Activated naive CD8-positive, alpha-beta T cell (primary cell): ENCODE measurements around the gene RPL12.

Experiments
- H3K27ac Mint-ChIP-seq: one replicate; pipeline ENCODE4 v1.8.0; 2021; ENCODE audit warnings: mixed read lengths
- H3K27me3 Mint-ChIP-seq: one replicate; pipeline ENCODE4 v1.8.0; 2021; ENCODE audit warnings: mixed read lengths
- H3K36me3 Mint-ChIP-seq: one replicate; pipeline ENCODE4 v1.8.0; 2021; ENCODE audit warnings: mixed read lengths
- H3K4me1 Mint-ChIP-seq: one replicate; pipeline ENCODE4 v1.8.0; 2021; ENCODE audit warnings: low read depth, mixed read lengths
- H3K4me3 Mint-ChIP-seq: one replicate; pipeline ENCODE4 v1.8.0; 2021; ENCODE audit warnings: mild to moderate bottlenecking, mixed read lengths
- H3K9me3 Mint-ChIP-seq: one replicate; pipeline ENCODE4 v1.8.0; 2021; ENCODE audit warnings: low read depth, mixed read lengths

The RPL12 gene

DNA sequence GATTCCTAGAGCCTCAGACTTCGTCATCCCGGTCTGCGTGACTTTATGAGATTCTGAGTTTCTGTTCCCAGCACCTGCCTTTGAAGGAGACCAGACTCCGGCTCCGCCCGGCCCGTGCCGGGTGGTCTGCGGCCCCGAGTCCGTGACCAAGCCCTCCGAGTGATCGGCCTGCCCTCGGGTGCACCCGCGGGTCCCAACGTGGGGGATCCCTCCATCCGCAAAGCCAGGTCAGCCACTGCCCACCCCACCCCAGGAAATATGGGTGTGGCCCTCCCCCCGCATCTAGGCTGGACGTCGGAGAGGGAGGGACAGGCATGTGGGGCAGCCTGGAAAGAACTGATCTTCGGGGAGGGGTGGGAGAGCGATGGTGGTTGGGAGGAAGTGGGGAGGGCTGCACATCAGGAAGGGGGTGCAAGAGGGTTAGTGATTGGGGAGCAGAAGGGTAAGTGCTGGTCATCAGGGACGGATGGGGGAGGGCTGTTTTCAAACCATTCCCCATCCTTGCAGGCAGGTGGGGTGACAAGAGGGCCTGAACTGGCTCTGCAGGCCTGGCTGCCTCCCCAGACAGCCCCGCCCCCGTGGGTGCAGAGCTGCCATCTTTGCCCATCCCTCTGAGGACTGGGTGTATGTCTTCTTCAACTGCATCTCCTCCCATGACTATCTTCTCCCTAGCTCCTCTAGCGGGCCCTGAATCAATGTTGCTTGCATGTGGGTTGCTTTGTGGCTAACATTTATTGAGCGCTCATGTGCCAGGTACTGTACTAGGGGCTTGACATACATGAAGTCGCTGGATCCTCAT is 851 bp upstream of the RPL12 start:
- peaks cover 33% of the 10 kb centered on the region for H3K4me1 Mint-ChIP-seq
- no peaks in the 10 kb centered on the region for H3K9me3 Mint-ChIP-seq
- peaks cover 24% of the 10 kb centered on the region for H3K36me3 Mint-ChIP-seq
- H3K27ac Mint-ChIP-seq, result peak overlapping the region; percentile 97
- peak overlapping the region; percentile 96 for H3K4me3 Mint-ChIP-seq
- H3K27me3 Mint-ChIP-seq, result no peaks in the 10 kb centered on the region

DNA sequence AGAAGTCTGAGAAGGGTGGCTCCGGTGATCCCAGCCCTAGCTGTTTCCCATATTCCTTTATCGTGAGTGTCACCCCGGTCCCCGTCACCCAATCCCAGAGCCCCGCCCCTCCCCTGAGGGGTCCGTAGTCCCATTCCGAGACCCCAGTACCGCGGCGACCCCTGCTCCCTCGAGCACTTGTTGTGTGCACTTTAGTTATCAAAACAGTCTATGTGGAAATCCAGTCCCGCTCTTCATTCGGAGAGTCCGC is 327 bp upstream of the RPL12 start:
- Mint-ChIP-seq H3K9me3 (no peaks in the 10 kb centered on the region), H3K36me3 (peaks cover 27% of the 10 kb centered on the region), H3K4me3 (peak overlapping the region; percentile 96), H3K27me3 (no peaks in the 10 kb centered on the region), H3K4me1 (peaks cover 36% of the 10 kb centered on the region), H3K27ac (peak overlapping the region; percentile 97)

DNA sequence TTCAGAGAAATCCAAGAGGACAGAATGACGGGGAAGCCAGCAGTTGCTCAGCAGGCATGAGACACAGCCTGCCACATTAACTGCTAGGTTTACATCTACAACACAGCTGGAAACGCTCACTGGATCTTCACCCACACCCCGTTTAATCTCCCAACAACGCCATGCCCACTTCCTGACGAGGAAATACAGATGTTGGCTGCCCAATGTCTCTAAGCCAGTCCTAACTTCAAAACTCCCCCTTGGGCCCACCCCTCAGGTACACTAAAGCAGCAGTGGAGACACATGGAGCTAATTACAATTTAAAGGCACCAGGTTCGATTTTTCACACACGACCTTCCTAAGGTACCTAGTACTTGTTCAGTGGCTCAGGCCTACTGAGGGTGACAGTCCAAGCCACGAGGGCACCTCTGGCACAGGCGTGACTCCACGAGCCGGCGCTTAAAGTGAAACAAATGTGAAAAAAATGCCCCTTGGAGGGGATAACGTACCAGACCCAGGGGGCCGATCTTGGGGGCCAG is 904 bp downstream of the RPL12 start:
- Mint-ChIP-seq H3K27ac (peak overlapping the region; percentile 97), H3K9me3 (no peaks in the 10 kb centered on the region), H3K4me1 (peaks cover 42% of the 10 kb centered on the region), H3K4me3 (peak overlapping the region; percentile 96), H3K27me3 (no peaks in the 10 kb centered on the region), H3K36me3 (peaks cover 30% of the 10 kb centered on the region)

DNA sequence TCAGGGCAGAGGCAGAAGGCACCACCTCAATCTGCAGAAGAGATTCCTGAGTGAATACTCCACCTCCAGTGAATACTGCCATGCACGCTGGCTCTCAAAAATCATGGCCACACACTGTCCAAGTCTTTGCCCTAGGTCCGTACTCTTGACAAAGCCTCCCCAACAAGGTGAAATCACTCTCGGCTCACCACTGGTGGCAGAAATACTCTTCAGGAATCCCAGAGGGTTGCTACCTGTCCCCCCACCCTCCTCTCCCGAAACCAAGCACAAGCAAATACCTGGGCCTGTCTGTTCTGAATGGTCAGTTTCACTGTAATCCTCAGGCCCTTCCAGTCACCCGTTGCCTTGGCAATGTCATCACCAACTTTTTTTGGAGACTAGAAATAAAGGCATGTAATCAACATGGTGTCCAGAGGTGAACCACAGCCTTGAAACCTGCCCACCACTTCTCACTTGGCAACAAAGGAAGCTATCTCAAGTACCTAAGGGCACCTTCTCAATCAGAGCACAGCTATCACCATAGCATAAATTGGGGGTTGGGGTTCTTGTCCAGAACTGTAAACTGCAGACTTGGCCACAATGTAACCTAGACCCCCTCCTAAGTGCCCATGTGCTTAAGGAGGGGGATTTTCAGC is 1.8 kb downstream of the RPL12 start:
- Mint-ChIP-seq H3K27me3 (no peaks in the 10 kb centered on the region), H3K4me1 (peaks cover 42% of the 10 kb centered on the region), H3K4me3 (peak overlapping the region; percentile 96), H3K36me3 (peaks cover 33% of the 10 kb centered on the region), H3K27ac (peak overlapping the region; percentile 97), H3K9me3 (no peaks in the 10 kb centered on the region)

DNA sequence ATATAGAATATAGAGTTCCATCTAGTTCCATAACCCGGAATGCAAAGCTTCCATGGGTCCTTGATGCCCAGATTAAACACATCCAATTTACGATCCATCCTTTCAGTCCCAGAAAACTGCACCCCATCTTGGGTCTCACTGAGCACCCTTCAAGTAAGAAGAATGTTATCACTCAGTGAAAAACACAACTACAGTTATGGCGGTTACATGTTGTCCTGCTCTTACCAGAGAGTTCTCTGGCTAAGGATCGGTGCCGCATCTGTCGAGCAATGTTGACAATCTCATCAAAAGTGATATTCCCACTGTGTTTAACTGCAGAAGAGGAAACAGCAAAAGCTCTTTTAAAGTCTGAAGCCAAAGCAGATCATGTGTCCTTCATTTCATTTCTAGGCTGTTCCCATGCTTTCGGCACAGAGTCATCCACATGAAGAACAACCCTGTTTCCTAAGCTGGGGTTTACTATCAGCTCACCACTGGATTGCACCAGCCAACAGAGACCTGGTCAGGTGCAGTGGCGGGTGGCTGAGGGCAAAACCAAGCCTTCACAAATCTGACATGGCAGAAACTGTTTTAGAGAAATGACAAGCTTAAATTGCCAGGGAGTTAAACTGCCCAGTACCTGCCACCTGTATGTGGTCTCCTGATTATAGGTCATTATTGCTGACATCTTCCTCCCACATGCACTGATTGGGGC is 2.9 kb downstream of the RPL12 start:
- Mint-ChIP-seq H3K4me3 (peak overlapping the region; percentile 96), H3K27me3 (no peaks in the 10 kb centered on the region), H3K9me3 (no peaks in the 10 kb centered on the region), H3K27ac (peak overlapping the region; percentile 97), H3K4me1 (peaks cover 40% of the 10 kb centered on the region), H3K36me3 (peaks cover 36% of the 10 kb centered on the region)

DNA sequence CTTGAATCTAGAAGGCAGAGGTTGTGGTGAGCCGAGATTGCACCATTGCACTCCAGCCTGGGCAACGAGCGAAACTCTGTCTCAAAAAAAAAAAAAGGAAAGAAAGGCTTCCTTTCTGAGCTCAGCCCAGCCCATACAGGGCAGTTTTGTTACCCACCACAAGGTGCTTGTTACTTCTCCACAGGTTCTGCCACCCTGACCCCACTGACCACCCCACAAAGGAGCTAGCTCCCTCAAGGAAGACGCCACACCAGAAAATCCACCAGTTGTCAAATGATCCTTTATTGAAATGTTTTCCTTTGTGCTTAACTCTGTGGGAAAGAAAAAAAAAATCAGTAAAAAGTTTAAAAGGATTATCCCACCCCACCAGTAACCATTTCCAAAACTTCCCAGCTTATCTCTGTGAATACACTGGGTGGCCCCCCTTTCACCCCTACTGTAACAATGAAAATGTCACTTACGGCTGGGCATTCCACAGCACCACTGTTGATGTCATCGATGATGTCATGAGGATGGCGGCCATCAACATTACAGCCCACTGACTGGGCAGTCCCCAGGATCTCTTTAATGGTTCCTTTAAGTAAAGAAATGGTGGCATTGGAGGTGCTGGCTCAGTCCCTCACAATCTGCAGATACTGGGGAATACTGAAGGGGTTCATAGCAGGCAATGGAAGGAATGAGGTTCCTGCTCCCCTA is 3.6 kb downstream of the RPL12 start:
- peak overlapping the region; percentile 96 for H3K4me3 Mint-ChIP-seq

DNA sequence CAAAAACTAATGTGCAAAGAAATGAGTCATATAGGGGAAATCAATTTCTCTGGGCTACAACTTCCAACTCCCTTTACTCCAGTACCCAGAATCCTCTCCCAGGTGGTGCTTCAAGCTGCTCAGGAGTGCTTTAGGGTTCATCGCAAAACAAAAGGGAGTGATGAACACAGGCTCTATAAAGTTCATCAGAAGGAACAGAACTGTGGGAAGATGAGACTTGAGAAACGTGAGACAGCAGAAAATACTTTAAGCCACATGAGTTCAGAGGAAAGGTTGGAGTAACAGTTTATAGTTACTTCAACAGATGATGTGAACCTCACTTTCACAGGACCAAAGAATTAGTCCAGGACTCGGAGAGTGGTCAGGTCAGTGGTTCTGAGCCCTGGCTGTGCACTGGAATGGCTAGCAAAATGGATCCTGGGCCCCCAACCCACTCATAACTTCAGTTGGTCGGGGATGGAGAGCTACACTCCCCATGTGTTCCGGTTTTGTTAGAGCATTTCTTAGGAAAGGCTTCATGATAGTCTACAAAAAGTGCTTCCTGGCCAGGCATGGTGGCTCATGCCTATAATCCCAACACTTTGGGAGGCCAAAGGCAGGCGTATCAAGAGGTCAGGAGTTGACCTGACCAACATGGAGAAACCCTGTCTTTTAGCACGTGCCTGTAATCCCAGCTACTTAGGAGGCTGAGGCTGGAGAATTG is 4.3 kb downstream of the RPL12 start:
- Mint-ChIP-seq H3K27me3 (no peaks in the 10 kb centered on the region), H3K4me3 (peak overlapping the region; percentile 96), H3K36me3 (peaks cover 37% of the 10 kb centered on the region), H3K4me1 (peaks cover 37% of the 10 kb centered on the region), H3K9me3 (no peaks in the 10 kb centered on the region), H3K27ac (peak overlapping the region; percentile 97)

More for the DNA sequence above, 3.6 kb downstream of the RPL12 start:
- peaks cover 40% of the 10 kb centered on the region for H3K4me1 Mint-ChIP-seq
- H3K9me3 Mint-ChIP-seq, result no peaks in the 10 kb centered on the region
- H3K27ac Mint-ChIP-seq, result peak overlapping the region; percentile 97
- H3K27me3 Mint-ChIP-seq, result no peaks in the 10 kb centered on the region
- H3K36me3 Mint-ChIP-seq, result peaks cover 36% of the 10 kb centered on the region

DNA sequence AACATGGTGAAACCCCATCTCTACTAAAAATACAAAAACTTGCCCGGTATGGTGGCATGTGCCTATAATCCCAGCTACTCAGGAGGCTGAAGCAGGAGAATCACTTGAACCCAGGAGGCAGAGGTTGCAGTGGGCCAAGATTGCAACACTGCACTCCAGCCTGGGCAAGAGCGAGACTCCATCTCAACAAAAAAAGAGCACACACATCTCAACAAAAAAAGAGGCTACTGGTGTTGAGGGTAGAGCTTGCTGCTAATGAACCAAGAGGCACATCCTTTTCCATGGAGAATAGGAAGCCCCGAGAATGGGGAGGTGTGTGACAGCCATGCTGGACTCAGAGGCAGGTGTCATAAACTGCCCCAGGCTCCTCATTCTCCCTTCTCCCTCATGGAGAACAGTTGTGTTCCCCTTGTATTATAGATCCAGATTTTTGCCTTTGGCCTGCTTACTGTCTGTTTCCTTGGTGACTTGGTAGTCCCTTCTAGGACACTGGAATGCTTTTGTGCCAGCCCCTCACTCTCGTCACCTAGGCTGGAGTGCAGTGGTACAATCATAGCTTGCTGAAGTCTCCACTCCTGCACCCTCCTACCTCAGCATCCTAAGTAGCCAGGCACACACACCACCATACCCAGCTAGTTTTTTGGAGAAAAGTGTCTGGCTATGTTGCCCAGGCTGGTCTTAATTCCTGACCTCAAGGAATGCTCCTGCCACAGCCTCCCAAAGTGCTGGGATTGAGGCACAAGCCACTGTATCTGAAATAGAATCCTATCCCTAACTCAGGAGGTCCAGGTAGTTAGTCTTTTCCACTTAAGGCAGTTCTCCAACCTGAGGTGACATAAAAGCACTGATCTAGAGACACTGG is 5.1 kb downstream of the RPL12 start:
- H3K27me3 Mint-ChIP-seq, result no peaks in the 10 kb centered on the region
- peaks cover 37% of the 10 kb centered on the region for H3K4me1 Mint-ChIP-seq
- no peaks in the 10 kb centered on the region for H3K9me3 Mint-ChIP-seq
- peak overlapping the region; percentile 89 for H3K27ac Mint-ChIP-seq
- H3K4me3 Mint-ChIP-seq, result peak overlapping the region; percentile 5
- peaks cover 37% of the 10 kb centered on the region for H3K36me3 Mint-ChIP-seq

DNA sequence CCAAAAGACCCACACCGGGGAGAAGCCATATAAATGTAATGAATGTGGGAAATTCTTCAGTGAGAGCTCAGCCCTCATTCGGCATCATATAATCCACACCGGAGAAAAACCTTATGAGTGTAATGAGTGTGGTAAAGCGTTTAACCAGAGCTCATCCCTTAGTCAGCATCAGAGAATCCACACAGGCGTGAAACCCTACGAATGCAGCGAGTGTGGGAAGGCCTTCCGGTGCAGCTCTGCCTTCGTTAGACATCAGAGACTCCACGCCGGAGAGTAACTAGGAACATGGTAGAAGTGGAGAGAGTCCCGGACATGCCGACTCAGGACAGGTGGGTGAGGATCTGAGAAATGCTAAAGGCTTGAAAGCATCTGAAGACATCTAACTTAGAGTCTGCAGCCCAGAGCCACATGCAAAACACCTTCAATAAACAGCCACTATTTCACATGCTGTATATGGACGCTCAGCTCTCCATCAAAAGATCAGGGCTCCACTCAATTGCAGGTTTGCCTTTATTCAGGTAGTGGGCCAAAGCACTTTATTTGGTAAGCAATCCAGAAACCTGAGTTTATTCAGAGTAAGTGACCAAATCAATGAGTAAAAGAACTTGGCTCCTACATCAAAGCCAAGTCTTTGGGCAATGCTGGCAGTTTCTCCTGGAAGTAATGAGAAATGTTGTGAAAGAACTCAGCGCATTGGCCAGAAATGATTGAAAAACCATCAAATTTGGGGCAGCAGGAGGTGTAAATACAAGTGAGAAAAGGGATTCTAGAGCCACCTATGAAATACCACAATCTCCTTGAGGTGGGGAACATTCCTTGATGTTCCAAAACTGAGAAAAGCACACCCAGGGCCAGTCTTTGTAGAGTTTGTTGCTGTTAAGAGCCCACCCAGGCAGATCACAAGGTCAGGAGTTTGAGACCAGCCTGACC is 6.0 kb downstream of the RPL12 start:
- H3K27ac Mint-ChIP-seq, result peak overlapping the region; percentile 89
- H3K4me3 Mint-ChIP-seq, result no peak overlapping the region
- H3K9me3 Mint-ChIP-seq, result no peaks in the 10 kb centered on the region
- peaks cover 35% of the 10 kb centered on the region for H3K4me1 Mint-ChIP-seq
- no peaks in the 10 kb centered on the region for H3K27me3 Mint-ChIP-seq
- H3K36me3 Mint-ChIP-seq, result peaks cover 40% of the 10 kb centered on the region

DNA sequence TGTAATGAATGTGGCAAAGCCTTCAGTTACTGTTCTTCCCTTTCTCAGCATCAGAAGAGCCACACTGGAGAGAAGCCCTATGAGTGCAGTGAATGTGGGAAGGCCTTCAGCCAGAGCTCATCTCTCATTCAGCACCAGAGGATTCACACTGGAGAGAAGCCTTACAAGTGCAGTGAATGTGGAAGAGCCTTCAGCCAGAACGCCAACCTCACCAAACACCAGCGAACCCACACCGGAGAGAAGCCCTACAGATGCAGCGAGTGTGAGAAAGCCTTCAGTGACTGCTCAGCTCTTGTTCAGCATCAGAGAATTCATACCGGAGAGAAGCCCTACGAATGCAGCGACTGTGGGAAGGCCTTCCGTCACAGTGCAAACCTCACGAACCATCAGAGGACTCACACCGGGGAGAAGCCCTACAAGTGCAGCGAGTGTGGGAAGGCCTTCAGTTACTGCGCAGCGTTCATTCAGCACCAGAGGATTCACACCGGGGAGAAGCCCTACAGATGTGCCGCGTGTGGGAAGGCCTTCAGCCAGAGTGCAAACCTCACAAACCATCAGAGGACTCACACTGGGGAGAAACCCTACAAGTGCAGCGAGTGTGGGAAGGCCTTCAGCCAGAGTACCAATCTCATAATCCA is 6.8 kb downstream of the RPL12 start:
- peak overlapping the region; percentile 89 for H3K27ac Mint-ChIP-seq
- peaks cover 35% of the 10 kb centered on the region for H3K36me3 Mint-ChIP-seq
- H3K27me3 Mint-ChIP-seq, result no peaks in the 10 kb centered on the region
- no peaks in the 10 kb centered on the region for H3K9me3 Mint-ChIP-seq
- H3K4me1 Mint-ChIP-seq, result peaks cover 29% of the 10 kb centered on the region
- no peak overlapping the region for H3K4me3 Mint-ChIP-seq

DNA sequence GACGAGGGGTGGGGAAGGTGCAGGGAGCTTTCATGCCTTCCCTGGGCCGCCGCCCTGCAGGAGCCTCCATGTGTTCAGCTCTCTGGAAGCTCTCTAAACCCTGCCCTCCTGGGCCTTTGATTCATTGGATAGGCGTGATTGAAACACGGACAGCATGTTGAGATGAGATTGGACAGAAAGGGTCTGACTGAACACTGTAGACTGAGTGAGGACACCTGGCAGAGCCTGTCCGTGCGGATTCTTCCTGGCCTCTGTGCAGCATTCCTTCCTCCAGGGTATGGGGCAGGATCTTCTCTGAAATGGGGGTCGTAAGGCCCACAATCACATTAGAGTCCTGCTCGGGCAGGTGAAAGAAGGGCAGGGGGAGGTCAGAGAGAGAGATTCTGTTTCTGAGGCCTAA is 12.8 kb downstream of the RPL12 start:
- no peak overlapping the region for H3K4me3 Mint-ChIP-seq
- H3K27ac Mint-ChIP-seq, result no peak overlapping the region
- no peaks in the 10 kb centered on the region for H3K9me3 Mint-ChIP-seq
- H3K27me3 Mint-ChIP-seq, result no peaks in the 10 kb centered on the region
- H3K36me3 Mint-ChIP-seq, result peaks cover 20% of the 10 kb centered on the region
- H3K4me1 Mint-ChIP-seq, result peaks cover 11% of the 10 kb centered on the region

DNA sequence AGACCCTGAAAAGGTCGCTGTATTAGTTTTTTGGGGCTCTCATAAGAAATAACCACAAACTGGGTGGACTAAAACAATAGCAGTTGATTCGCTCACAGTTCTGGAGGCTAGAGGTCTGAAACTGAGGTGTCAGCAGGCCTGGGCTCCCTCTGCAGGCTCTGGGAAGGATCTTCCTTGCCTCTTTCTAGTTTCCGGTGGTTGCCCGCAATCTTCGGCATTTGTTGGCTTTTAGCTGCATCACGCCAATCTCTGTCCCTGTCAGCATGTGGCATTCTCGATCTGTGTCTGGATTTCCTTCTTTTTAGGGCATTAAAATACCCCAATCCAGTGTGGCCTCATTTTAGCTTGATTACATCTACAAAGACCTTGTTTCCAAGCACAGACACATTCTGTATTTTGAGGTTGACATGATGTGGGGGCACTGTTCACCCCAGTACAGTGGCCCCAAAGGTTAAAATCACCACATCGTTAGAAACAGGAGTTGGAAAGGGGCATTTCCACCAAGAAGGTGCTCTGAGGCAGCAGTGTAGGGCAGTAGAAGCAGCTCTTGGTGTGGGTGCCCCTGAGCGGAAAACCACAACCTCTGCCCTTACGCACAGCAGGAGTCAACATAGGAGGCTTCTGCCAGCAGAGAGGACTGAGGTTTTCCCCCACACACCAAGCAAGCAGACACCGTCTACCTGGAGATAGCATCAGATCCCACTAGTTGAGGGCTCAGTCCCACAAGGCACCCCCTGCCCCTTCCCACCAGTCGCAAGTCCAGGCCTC is 13.5 kb downstream of the RPL12 start:
- H3K36me3 Mint-ChIP-seq, result peaks cover 20% of the 10 kb centered on the region
- peak overlapping the region; percentile 50 for H3K27ac Mint-ChIP-seq
- H3K9me3 Mint-ChIP-seq, result no peaks in the 10 kb centered on the region
- no peaks in the 10 kb centered on the region for H3K27me3 Mint-ChIP-seq
- H3K4me3 Mint-ChIP-seq, result peak overlapping the region; percentile 7
- H3K4me1 Mint-ChIP-seq, result peaks cover 11% of the 10 kb centered on the region
